ENCODE results near the gene IGSF21. TPM values are rescaled to one million over a fixed set of nuclear protein-coding genes. Genes with fewer than 3 reads are reported as not detected.

IGSF21 gene
- 1 to 10 TPM in 1 of 4 donors, under 1 TPM in 2, not detected in 1; 0.26 to 2.7 (median 0.88) TPM for total RNA-seq

DNA sequence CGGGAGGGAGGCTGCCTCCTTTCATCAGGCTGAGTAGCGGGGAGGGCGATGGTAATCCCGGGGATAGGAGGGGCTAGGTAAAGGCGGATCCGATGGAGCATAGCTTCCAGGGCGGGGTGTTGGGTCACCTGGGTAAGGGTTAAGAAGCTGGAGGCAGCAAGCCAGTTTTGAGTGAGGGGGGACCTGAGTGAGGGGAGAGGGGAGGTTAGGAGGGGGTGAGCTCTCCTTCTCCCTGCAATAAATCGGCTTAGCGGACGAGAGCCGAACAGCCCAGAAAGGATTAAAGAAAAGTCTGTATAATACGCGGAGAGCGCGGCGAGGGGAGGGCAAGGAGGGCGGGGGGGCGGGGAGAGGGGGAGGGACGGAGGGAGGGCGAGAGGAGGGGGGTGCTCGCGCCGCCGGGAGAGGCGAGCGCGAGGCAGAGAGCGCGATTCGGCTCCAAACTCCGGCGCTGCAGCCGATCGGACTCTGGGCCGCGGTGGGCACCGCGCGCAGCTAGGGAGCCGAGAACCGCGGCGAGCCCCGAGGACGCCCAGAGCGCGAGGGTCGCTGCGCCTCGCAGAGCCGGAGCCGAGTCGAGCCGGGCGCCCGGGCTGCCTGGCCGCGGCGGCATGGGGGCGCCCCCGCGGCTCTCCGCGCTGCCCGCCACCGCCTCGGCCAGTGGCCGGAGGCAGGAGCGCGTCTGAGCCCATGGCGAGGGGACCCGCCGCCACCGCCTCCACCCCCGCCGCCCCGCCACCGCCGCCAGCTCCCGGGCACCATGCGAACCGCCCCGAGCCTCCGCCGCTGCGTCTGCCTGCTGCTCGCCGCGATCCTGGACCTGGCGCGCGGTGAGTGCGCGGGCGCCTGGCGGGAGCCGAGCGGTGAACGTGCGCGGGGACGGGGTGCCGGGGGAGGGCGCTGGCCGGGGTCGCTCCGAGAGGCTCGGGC lies at the start of gene IGSF21:
IGSF21 (plus strand) TSS at position 430 of the 930 bp plus-strand sequence; CDS start at position 761, 331 bp downstream.
- intact Hi-C loops (cut with DNase I), result no loop called here
- Histone ChIP-seq H3K27me3 (peaks cover 17 to 100% (median 31%) of the 10 kb centered on the region in 4 donors), H3K9me3 (no peaks in the 10 kb centered on the region), H3K4me3 (peak within 1 kb of the TSS in 2 of 4 donors; percentile 35 to 51), H3K4me1 (peaks cover 19 to 48% (median 29%) of the 10 kb centered on the region in 3 donors), H3K27ac (no peak within 1 kb of the TSS), H3K36me3 (no peaks in the 10 kb centered on the region)
- no peak for DNase-seq
- WGBS, 2 donors, result 2 to 5% methylated on average over 12 to 16 of the region's 108 CpGs
- no peak for TF ChIP-seq POLR2A (IDR thresholded peaks at IDR 0.05)
- TF ChIP-seq, protein P1, sequence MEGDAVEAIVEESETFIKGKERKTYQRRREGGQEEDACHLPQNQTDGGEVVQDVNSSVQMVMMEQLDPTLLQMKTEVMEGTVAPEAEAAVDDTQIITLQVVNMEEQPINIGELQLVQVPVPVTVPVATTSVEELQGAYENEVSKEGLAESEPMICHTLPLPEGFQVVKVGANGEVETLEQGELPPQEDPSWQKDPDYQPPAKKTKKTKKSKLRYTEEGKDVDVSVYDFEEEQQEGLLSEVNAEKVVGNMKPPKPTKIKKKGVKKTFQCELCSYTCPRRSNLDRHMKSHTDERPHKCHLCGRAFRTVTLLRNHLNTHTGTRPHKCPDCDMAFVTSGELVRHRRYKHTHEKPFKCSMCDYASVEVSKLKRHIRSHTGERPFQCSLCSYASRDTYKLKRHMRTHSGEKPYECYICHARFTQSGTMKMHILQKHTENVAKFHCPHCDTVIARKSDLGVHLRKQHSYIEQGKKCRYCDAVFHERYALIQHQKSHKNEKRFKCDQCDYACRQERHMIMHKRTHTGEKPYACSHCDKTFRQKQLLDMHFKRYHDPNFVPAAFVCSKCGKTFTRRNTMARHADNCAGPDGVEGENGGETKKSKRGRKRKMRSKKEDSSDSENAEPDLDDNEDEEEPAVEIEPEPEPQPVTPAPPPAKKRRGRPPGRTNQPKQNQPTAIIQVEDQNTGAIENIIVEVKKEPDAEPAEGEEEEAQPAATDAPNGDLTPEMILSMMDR (IDR thresholded peaks at IDR 0.05), result no peak

DNA sequence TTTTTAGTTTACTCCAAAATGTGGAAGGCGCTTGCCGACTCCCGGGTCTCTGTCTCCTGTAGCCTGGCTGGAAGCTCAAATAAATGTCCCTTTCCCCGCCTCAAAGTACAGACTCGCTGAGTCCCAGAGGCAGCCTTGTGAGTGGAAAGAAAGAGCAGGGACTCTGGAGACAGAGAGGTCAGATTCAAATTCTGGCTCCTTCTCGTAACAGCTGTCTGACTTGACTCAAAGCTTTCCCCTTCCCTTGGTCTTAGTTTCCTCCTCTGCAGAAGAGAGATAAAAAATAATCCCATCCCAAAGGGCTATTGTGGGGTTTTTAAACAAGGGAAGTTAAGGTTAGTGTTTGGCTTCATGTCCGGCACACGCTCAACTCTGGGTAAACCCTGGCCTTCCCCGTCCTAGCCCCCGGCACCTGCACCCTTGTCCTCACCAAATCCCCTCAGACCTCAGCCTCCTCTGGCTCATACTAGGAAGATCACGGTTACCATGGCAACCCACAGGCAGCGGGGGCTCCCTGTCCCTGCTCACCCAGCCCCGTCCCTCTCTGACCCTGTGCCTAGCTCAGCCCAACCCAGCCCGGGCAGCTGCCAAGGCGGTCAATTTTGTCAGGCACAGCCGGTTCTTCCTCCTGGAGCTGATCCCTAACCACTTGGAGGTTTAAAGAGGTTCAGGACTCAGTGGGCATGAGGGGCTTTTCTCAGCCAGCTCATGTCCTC lies 49.2 kb upstream of the IGSF21 start:
- no peak for TF ChIP-seq POLR2A (IDR thresholded peaks at IDR 0.05)
- TF ChIP-seq, protein P1 (IDR thresholded peaks at IDR 0.05), result no peak
- no peak overlapping the region for H3K27ac ChIP-seq
- H3K36me3 ChIP-seq, result no peaks in the 10 kb centered on the region
- H3K9me3 ChIP-seq, result no peaks in the 10 kb centered on the region
- peaks cover 0 to 86% (median 2%) of the 10 kb centered on the region in 4 donors for H3K27me3 ChIP-seq
- no peak overlapping the region for H3K4me3 ChIP-seq
- 62 to 66% methylated on average over 15 to 16 of the region's 16 CpGs for WGBS, 2 donors
- intact Hi-C loops (cut with DNase I), result no loop called here
- H3K4me1 ChIP-seq, result no peaks in the 10 kb centered on the region
- no peak for DNase-seq

DNA sequence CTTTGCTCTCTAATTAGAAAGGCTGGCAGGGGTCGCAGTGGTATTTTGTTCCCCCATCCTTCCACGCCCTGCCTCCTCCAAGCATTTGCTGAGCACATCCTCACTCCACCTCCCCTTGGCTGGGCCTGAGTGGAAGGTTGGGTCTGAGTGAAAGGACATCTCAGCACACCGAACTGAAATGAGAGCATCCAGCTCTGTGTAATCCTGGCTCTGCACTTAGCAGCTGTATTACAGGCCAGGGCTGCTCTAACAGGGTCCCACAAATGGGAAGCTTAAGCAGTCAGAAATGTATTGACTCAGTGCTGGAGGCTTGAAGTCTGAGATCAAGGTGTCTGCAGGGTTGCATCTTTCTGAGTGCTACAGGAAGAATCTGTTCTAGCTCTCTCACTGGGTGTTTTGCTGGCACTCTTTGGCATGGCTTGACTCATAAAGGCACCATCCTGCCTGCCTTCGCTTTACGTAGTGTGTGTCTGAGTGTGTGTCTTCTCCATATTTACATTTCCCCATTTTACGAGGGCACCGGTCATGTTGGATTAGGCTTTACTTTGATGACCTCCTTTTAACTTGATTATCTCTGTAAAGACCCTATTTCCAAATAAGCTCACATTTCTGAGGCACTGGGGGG lies 48.5 kb upstream of the IGSF21 start:
- no peaks in the 10 kb centered on the region for H3K4me1 ChIP-seq
- H3K4me3 ChIP-seq, result no peak overlapping the region
- intact Hi-C loops (cut with DNase I), result no loop called here
- H3K9me3 ChIP-seq, result no peaks in the 10 kb centered on the region
- TF ChIP-seq, protein P1 (IDR thresholded peaks at IDR 0.05), result no peak
- no peak for TF ChIP-seq POLR2A (IDR thresholded peaks at IDR 0.05)
- peaks cover 0 to 86% (median 0%) of the 10 kb centered on the region in 4 donors for H3K27me3 ChIP-seq
- DNase-seq, result no peak
- no peak overlapping the region for H3K27ac ChIP-seq
- WGBS, 2 donors, result 62 to 77% methylated on average over 6 of the region's 7 CpGs
- H3K36me3 ChIP-seq, result no peaks in the 10 kb centered on the region

DNA sequence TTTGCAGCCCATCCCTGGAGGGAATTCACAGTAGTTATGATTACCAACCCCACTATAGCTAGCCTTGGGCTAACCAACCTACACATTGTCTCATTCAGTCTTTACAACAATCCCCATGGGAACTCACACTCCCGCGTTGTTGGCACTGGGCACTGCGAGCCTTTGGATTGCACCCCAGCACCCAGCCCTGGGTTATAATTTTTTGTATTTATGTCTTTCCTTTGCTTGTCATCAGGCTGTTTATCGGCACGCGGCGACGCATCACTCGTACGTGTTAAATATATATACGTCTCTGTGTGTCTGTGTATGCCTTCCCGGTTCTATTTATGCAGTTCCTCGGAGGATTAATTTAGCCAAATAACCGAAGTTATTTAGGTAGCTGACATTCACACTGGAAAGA lies 47.2 kb upstream of the IGSF21 start:
- H3K36me3 ChIP-seq, result no peaks in the 10 kb centered on the region
- H3K4me3 ChIP-seq, result no peak overlapping the region
- H3K27ac ChIP-seq, result no peak overlapping the region
- no peak for DNase-seq
- 85 to 90% methylated on average over 14 of the region's 14 CpGs for WGBS, 2 donors
- intact Hi-C loops (cut with DNase I), result no loop called here
- peaks cover 0 to 88% (median 0%) of the 10 kb centered on the region in 4 donors for H3K27me3 ChIP-seq
- no peaks in the 10 kb centered on the region for H3K4me1 ChIP-seq
- H3K9me3 ChIP-seq, result no peaks in the 10 kb centered on the region
- TF ChIP-seq, protein P1 (IDR thresholded peaks at IDR 0.05), result no peak
- TF ChIP-seq POLR2A (IDR thresholded peaks at IDR 0.05), result no peak
